Neural cell (in vitro differentiated cells): ENCODE results near the gene GRIA1. TPM values are rescaled to one million over a fixed set of nuclear protein-coding genes. Genes with fewer than 3 reads are reported as not detected.

ENCODE experiments used
- H2AFZ ChIP-seq: fragments of 200-600, 300-800 bp; sonication (generic), shearing (Covaris generic); 2 replicates; pipeline ENCODE4 v1.6.0; 2014; ENCODE audit warnings: low read depth, mild to moderate bottlenecking, antibody characterized with exemption, low read length, moderate library complexity
- H3F3A ChIP-seq: fragments of 200-600 bp; shearing (Covaris generic); 2 replicates; pipeline ENCODE4 v1.6.1; 2016; ENCODE audit warnings: mild to moderate bottlenecking, moderate library complexity, mixed read lengths, antibody characterized with exemption, low read length; ENCODE audit not compliant: insufficient read depth, poor library complexity, severe bottlenecking
- H3K27ac ChIP-seq: fragments of 200-600, 300-800 bp; sonication (generic), shearing (Covaris generic); 2 replicates; pipeline ENCODE4 v1.5.1; 2014; ENCODE audit warnings: mild to moderate bottlenecking, low read length, moderate library complexity
- H3K27me3 ChIP-seq: fragments of 300-800, 200-600 bp; sonication (generic), shearing (Covaris generic); 2 replicates; pipeline ENCODE4 v1.6.0; 2014; ENCODE audit warnings: mild to moderate bottlenecking, low read depth, low read length, moderate library complexity; ENCODE audit not compliant: insufficient read depth
- H3K36me3 ChIP-seq: fragments of 300-800, 200-600 bp; sonication (generic), shearing (Covaris generic); 2 replicates; pipeline ENCODE4 v1.5.1; 2014; ENCODE audit warnings: mild to moderate bottlenecking, antibody characterized with exemption, low read length, moderate library complexity; ENCODE audit not compliant: insufficient read depth
- H3K4me2 ChIP-seq: fragments of 300-800, 200-600 bp; sonication (generic), shearing (Covaris generic); 2 replicates; pipeline ENCODE4 v1.6.0; 2014; ENCODE audit warnings: mild to moderate bottlenecking, low read length
- H3K4me3 ChIP-seq: fragments of 300-800, 200-600 bp; sonication (generic), shearing (Covaris generic); 2 replicates; pipeline ENCODE4 v1.5.1; 2014; ENCODE audit warnings: mild to moderate bottlenecking, low read length, moderate library complexity
- H3K79me2 ChIP-seq: fragments of 200-600 bp; shearing (Covaris generic); replicated peaks from 2 replicates; pipeline ENCODE4 v1.6.0; 2014; ENCODE audit warnings: mild to moderate bottlenecking, low read length, moderate library complexity; ENCODE audit not compliant: insufficient read depth
- H3K9ac ChIP-seq: fragments of 300-800, 200-600 bp; sonication (generic), shearing (Covaris generic); 2 replicates; pipeline ENCODE4 v1.6.1; 2016; ENCODE audit warnings: mild to moderate bottlenecking, low read length, mixed read lengths
- H3K9me2 ChIP-seq: fragments of 200-600 bp; shearing (Covaris generic); 2 replicates; pipeline ENCODE4 v1.6.1; 2016; ENCODE audit warnings: mild to moderate bottlenecking, low read length, mixed read lengths; ENCODE audit not compliant: insufficient read depth
- H3K9me3 ChIP-seq: fragments of 200-600, 300-800 bp; sonication (generic), shearing (Covaris generic); 2 replicates; pipeline ENCODE4 v1.6.1; 2016; ENCODE audit warnings: mild to moderate bottlenecking, mixed run types, low read length, moderate library complexity, mixed read lengths
- H4K20me1 ChIP-seq: fragments of 200-600 bp; shearing (Covaris generic); 2 replicates; pipeline ENCODE4 v1.6.1; 2016; ENCODE audit warnings: mild to moderate bottlenecking, mixed run types; ENCODE audit not compliant: insufficient read depth
- EP300 ChIP-seq: fragments of 450-650 bp; conservative IDR thresholded peaks from 2 replicates; pipeline ENCODE4 v1.6.1; 2014; ENCODE audit warnings: antibody characterized with exemption, mild to moderate bottlenecking, moderate library complexity; ENCODE audit not compliant: poor library complexity, severe bottlenecking
- EZH2 ChIP-seq: fragments of 200-600, 300-800 bp; shearing (Covaris generic), sonication (generic); IDR thresholded peaks from 2 replicates; pipeline ENCODE4 v1.6.1; 2014; ENCODE audit warnings: antibody characterized with exemption, low read length, borderline replicate concordance, mild to moderate bottlenecking; ENCODE audit not compliant: insufficient read depth, poor library complexity, severe bottlenecking
- MXI1 ChIP-seq: fragments of 450-650 bp; conservative IDR thresholded peaks from 2 replicates; pipeline ENCODE4 v1.6.1; 2014; ENCODE audit warnings: antibody characterized with exemption, mild to moderate bottlenecking; ENCODE audit not compliant: poor library complexity, severe bottlenecking
- POLR2AphosphoS5 ChIP-seq: IDR thresholded peaks from 2 replicates; pipeline ENCODE4 v1.6.1; 2012
- RAD21 ChIP-seq: fragments of 450-650 bp; conservative IDR thresholded peaks from 2 replicates; pipeline ENCODE4 v1.6.1; 2014; ENCODE audit warnings: antibody characterized with exemption, mild to moderate bottlenecking, moderate library complexity
- SMC3 ChIP-seq: fragments of 450-650 bp; conservative IDR thresholded peaks from 2 replicates; pipeline ENCODE4 v1.6.1; 2014; ENCODE audit warnings: antibody characterized with exemption, mild to moderate bottlenecking, moderate library complexity; ENCODE audit not compliant: poor library complexity
- TAF1 ChIP-seq: IDR thresholded peaks from 2 replicates; pipeline ENCODE4 v1.6.1; 2012; ENCODE audit warnings: low read depth
- polyA plus RNA-seq: library from polyadenylated mRNA; depleted of rRNA; stranded (reverse); fragments of >200 nt; gene quantifications from 2 replicates; pipeline ENCODE4 v1.2.3, GENCODE V29; 2014
- TF ChIP-seq, protein P1 (sequence below): IDR thresholded peaks from 2 replicates; pipeline ENCODE4 v1.6.1; 2012; ENCODE audit warnings: borderline replicate concordance
- TF ChIP-seq, protein P2 (sequence below): fragments of 450-650 bp; IDR thresholded peaks from 2 replicates; pipeline ENCODE4 v1.5.1; 2014; ENCODE audit warnings: antibody characterized with exemption, mild to moderate bottlenecking, moderate library complexity; ENCODE audit not compliant: poor library complexity, severe bottlenecking

GRIA1 gene
- polyA plus RNA-seq, 1 donor from 2014 or later, result 59.6 TPM

DNA sequence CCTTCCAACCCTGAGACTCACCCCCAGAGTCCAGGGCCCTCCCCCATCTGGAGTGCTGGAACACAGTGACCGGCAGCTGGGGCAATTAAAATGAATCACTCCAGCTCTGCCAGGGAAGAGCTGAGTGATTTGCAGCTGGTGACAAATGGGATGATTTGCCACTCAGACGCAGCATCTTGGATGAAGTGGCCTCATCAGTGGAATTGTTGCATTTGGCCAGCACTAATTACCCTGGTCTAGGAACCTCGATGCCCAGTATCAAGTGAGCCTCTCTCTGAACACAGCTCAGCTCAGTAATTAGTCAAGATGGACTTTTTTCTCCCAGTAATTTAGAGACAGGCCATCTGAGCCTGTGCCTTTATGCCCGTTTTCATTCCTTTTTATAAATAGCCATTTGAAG lies 259.5 kb downstream of the GRIA1 start:
- H4K20me1 ChIP-seq, result no peaks in the 10 kb centered on the region
- no peaks in the 10 kb centered on the region for H3K27me3 ChIP-seq
- TF ChIP-seq POLR2AphosphoS5 (peak; percentile 12), EP300 (no peak)
- H3K4me2 ChIP-seq, result no peak overlapping the region
- no peaks in the 10 kb centered on the region for H3K36me3 ChIP-seq
- peaks cover 4% of the 10 kb centered on the region for H3F3A ChIP-seq
- H3K9ac ChIP-seq, result no peak overlapping the region
- no peak overlapping the region for H3K4me3 ChIP-seq
- H3K79me2 ChIP-seq, result no peaks in the 10 kb centered on the region
- no peak overlapping the region for H3K27ac ChIP-seq
- H3K9me2 ChIP-seq, result no peaks in the 10 kb centered on the region
- no peaks in the 10 kb centered on the region for H3K9me3 ChIP-seq
- H2AFZ ChIP-seq, result no peak overlapping the region

DNA sequence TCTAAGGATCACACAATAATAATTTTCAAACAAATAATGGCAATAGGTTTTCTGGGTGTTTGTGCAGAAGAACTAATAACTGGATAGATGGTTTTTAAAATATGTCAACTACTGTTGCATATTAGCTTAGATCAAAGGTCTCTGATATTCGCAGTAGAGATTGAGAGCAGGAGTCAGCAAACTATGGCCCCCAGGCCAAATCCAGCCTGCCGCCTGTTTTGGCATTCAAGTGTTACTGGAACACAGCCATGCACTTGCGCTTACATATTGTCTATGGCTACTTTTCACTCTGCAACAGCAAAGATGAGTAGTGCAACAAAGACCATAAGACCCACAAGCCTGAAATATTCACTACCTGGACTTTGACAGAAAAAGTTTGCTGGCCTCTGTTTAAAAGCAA lies 260.8 kb downstream of the GRIA1 start:
- Histone ChIP-seq H3K9ac (no peak overlapping the region), H3K9me2 (no peaks in the 10 kb centered on the region), H3K79me2 (no peaks in the 10 kb centered on the region), H3K27me3 (no peaks in the 10 kb centered on the region), H3K36me3 (no peaks in the 10 kb centered on the region), H2AFZ (no peak overlapping the region), H3K4me2 (no peak overlapping the region), H3F3A (peaks cover 4% of the 10 kb centered on the region), H3K9me3 (no peaks in the 10 kb centered on the region), H3K27ac (no peak overlapping the region), H3K4me3 (no peak overlapping the region), H4K20me1 (no peaks in the 10 kb centered on the region)
- TF ChIP-seq, protein P1, sequence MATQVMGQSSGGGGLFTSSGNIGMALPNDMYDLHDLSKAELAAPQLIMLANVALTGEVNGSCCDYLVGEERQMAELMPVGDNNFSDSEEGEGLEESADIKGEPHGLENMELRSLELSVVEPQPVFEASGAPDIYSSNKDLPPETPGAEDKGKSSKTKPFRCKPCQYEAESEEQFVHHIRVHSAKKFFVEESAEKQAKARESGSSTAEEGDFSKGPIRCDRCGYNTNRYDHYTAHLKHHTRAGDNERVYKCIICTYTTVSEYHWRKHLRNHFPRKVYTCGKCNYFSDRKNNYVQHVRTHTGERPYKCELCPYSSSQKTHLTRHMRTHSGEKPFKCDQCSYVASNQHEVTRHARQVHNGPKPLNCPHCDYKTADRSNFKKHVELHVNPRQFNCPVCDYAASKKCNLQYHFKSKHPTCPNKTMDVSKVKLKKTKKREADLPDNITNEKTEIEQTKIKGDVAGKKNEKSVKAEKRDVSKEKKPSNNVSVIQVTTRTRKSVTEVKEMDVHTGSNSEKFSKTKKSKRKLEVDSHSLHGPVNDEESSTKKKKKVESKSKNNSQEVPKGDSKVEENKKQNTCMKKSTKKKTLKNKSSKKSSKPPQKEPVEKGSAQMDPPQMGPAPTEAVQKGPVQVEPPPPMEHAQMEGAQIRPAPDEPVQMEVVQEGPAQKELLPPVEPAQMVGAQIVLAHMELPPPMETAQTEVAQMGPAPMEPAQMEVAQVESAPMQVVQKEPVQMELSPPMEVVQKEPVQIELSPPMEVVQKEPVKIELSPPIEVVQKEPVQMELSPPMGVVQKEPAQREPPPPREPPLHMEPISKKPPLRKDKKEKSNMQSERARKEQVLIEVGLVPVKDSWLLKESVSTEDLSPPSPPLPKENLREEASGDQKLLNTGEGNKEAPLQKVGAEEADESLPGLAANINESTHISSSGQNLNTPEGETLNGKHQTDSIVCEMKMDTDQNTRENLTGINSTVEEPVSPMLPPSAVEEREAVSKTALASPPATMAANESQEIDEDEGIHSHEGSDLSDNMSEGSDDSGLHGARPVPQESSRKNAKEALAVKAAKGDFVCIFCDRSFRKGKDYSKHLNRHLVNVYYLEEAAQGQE, result no peak

DNA sequence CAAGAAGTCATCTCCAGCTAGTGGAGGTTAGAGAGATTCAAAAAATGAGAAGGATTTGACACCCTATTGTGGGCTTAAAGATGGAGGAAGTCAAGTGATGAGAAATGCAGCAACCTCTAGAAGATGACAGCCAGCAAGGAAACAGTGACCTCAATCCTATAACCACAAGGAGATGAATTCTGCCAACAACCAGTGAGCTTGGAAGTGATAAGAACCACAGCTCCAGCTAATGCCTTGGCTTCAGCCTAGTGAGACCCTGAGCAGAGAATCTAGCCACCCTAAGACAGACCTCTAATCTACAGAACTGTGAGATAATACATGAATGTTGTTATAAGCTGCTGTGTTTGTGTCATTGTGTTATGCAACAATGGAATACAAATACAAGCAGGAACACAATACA lies 262.4 kb downstream of the GRIA1 start:
- H3K4me3 ChIP-seq, result no peak overlapping the region
- no peaks in the 10 kb centered on the region for H3K36me3 ChIP-seq
- peaks cover 4% of the 10 kb centered on the region for H3F3A ChIP-seq
- no peak for TF ChIP-seq EZH2
- no peak for TF ChIP-seq RAD21
- TF ChIP-seq TAF1, result no peak
- TF ChIP-seq MXI1, result no peak
- TF ChIP-seq EP300, result no peak
- TF ChIP-seq, protein P1, result no peak
- TF ChIP-seq POLR2AphosphoS5, result no peak
- no peak for TF ChIP-seq SMC3
- TF ChIP-seq, protein P2, sequence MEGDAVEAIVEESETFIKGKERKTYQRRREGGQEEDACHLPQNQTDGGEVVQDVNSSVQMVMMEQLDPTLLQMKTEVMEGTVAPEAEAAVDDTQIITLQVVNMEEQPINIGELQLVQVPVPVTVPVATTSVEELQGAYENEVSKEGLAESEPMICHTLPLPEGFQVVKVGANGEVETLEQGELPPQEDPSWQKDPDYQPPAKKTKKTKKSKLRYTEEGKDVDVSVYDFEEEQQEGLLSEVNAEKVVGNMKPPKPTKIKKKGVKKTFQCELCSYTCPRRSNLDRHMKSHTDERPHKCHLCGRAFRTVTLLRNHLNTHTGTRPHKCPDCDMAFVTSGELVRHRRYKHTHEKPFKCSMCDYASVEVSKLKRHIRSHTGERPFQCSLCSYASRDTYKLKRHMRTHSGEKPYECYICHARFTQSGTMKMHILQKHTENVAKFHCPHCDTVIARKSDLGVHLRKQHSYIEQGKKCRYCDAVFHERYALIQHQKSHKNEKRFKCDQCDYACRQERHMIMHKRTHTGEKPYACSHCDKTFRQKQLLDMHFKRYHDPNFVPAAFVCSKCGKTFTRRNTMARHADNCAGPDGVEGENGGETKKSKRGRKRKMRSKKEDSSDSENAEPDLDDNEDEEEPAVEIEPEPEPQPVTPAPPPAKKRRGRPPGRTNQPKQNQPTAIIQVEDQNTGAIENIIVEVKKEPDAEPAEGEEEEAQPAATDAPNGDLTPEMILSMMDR, result no peak
- no peak overlapping the region for H3K9ac ChIP-seq
- H2AFZ ChIP-seq, result no peak overlapping the region
- no peaks in the 10 kb centered on the region for H3K27me3 ChIP-seq
- no peaks in the 10 kb centered on the region for H3K9me2 ChIP-seq
- no peaks in the 10 kb centered on the region for H3K79me2 ChIP-seq
- no peak overlapping the region for H3K4me2 ChIP-seq
- no peaks in the 10 kb centered on the region for H4K20me1 ChIP-seq
- H3K9me3 ChIP-seq, result no peaks in the 10 kb centered on the region
- no peak overlapping the region for H3K27ac ChIP-seq
